Measurements from ENCODE around the gene PIK3R2.
"Not testable (repeated sequence)": the region's sequence is repeated elsewhere in the genome, so short reads cannot be mapped to it uniquely, and the experiment has no call there.

The PIK3R2 gene

GRCh38 chr19:18156268-18156667 is 3.3 kb downstream of the PIK3R2 start:
- DNase-seq = no peak

- peak; percentile 83 for DNase-seq
Measured at GRCh38 chr19:18156841-18157464, 4.0 kb downstream of the PIK3R2 start.

- DNase-seq = peak; percentile 88
Measured at GRCh38 chr19:18157465-18158063, 4.6 kb downstream of the PIK3R2 start.

- DNase-seq = no peak
Measured at GRCh38 chr19:18158467-18158866, 5.5 kb downstream of the PIK3R2 start.

GRCh38 chr19:18159059-18159616 is 6.2 kb downstream of the PIK3R2 start:
- not testable (repeated sequence) for DNase-seq

GRCh38 chr19:18159810-18160209 is 6.8 kb downstream of the PIK3R2 start:
- DNase-seq = no peak

GRCh38 chr19:18160493-18160970 is 7.6 kb downstream of the PIK3R2 start:
- no peak for DNase-seq

GRCh38 chr19:18160971-18161635 is 8.1 kb downstream of the PIK3R2 start:
- no peak for DNase-seq

GRCh38 chr19:18161636-18162002 is 8.7 kb downstream of the PIK3R2 start:
- DNase-seq = no peak

- no peak for DNase-seq
Measured at GRCh38 chr19:18164072-18164471, 11.1 kb downstream of the PIK3R2 start.

- no peak for DNase-seq
Measured at GRCh38 chr19:18165794-18166544, 13.0 kb downstream of the PIK3R2 start.

GRCh38 chr19:18167011-18167410 is 14.0 kb downstream of the PIK3R2 start:
- DNase-seq = no peak

- no peak for DNase-seq
Measured at GRCh38 chr19:18167975-18168645, 15.1 kb downstream of the PIK3R2 start.

GRCh38 chr19:18168673-18169381 is 15.9 kb downstream of the PIK3R2 start:
- no peak for DNase-seq

- DNase-seq = no peak
Measured at GRCh38 chr19:18170714-18171255, 17.8 kb downstream of the PIK3R2 start.

GRCh38 chr19:18171605-18172327 is 18.8 kb downstream of the PIK3R2 start:
- DNase-seq = no peak

GRCh38 chr19:18172331-18173053 is 19.5 kb downstream of the PIK3R2 start:
- DNase-seq = no peak

- DNase-seq = no peak
Measured at GRCh38 chr19:18173054-18173571, 20.1 kb downstream of the PIK3R2 start.

GRCh38 chr19:18173572-18174288 is 20.8 kb downstream of the PIK3R2 start, which contains the start of gene IFI30:
TSS of gene IFI30 (plus strand) at chr19:18173813. CDS start at chr19:18173842, 29 bp downstream.
- peak; percentile 92 for DNase-seq
